Epithelial cell of alveolus of lung (primary cell): ENCODE measurements around the gene DCAF8L2. TPM values are rescaled to one million over a fixed set of nuclear protein-coding genes. Genes with fewer than 3 reads are reported as not detected.

ENCODE experiments used
- total RNA-seq: library from RNA; depleted of rRNA; stranded (reverse); fragments of >200 nt; gene quantifications from 2 replicates; pipeline ENCODE4 v1.2.1, GENCODE V29; 2015

Gene DCAF8L2
- not detected in 2 replicates for total RNA-seq

DNA sequence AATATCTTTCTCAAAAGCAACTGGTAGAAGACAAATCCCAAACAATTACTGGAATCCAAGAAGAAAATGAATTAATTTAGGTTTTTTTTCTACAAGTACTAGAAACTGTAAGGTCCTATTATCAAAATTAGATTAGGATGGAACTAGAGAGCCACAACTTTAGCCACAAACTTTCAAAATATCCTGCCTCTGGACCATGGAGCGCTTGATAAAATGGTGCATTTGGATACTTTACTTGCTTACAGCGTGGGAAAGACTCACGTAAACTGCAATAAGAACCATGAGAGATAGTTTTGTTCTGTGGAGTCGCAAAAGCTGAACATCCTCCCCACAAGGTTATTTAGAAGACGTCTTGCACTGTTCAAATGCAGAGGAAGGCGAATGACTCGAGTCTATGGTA, at the start of gene DCAF8L2:
Gene DCAF8L2, plus strand, starts transcription at position 301 of the 400 bp plus-strand sequence. CDS start 156,552 bp downstream, outside the sequence.

Other genes starting within 250 kb of the DCAF8L2 start
- not detected in 2 replicates for gene PPP4R3C, start 127.0 kb upstream of the DCAF8L2 start, total RNA-seq
- gene MAGEB10, start 217.6 kb downstream of the DCAF8L2 start, total RNA-seq, result not detected in 2 replicates